Fibroblast of lung (primary cell): Measurements from ENCODE around the gene IGF1. TPM values are rescaled to one million over a fixed set of nuclear protein-coding genes. Genes with fewer than 3 reads are reported as not detected.
A peak's percentile ranks its signal among the peaks of the same experiment; 100 is the strongest.

Experiments
- DNase-seq, 2 donors: peaks; one replicate each; pipeline versions ENCODE4 v3.0.0 to v3.0.0-alpha.2; 2010; ENCODE audit warnings: low read depth in 2 of 2
- H2AFZ ChIP-seq: 2 replicates; pipeline ENCODE4 v1.5.1; 2012; ENCODE audit warnings: low read length, control low read depth, inconsistent platforms
- H3K27ac ChIP-seq: 2 replicates; pipeline ENCODE4 v1.5.1; 2011; ENCODE audit warnings: low read length, control low read depth; ENCODE audit not compliant: insufficient read depth
- H3K27me3 ChIP-seq: 2 replicates; pipeline ENCODE4 v1.5.1; 2011; ENCODE audit warnings: mild to moderate bottlenecking, low read length; ENCODE audit not compliant: control insufficient read depth, insufficient read depth
- H3K36me3 ChIP-seq: 2 replicates; pipeline ENCODE4 v1.5.1; 2011; ENCODE audit warnings: low read length; ENCODE audit not compliant: control insufficient read depth, insufficient read depth
- H3K4me1 ChIP-seq: 2 replicates; pipeline ENCODE4 v1.5.1; 2011; ENCODE audit warnings: low read length; ENCODE audit not compliant: control insufficient read depth, insufficient read depth; ENCODE audit errors: extremely low read depth
- H3K4me2 ChIP-seq: 2 replicates; pipeline ENCODE4 v1.5.1; 2011; ENCODE audit warnings: low read length, control low read depth; ENCODE audit not compliant: insufficient read depth; ENCODE audit errors: extremely low read depth
- H3K4me3 ChIP-seq, 4 experiments: fragments of 200-600 bp in 1 of 4; sonication (generic) in 1 of 4; replicated peaks in 1 of 4; 2 replicates each; pipeline ENCODE4 v1.5.1; 2011 to 2016; ENCODE audit warnings: low read length in 4 of 4, low read depth in 3 of 4, mild to moderate bottlenecking in 3 of 4, control low read depth in 2 of 4, inconsistent platforms in 1 of 4, mixed read lengths in 1 of 4; ENCODE audit not compliant: insufficient read depth in 1 of 4; ENCODE audit errors: control extremely low read depth in 1 of 4
- H3K79me2 ChIP-seq: 2 replicates; pipeline ENCODE4 v1.5.1; 2012; ENCODE audit warnings: mild to moderate bottlenecking, low read length, inconsistent platforms; ENCODE audit not compliant: control insufficient read depth, insufficient read depth
- H3K9ac ChIP-seq: 2 replicates; pipeline ENCODE4 v1.5.1; 2011; ENCODE audit warnings: mild to moderate bottlenecking, low read length, control low read depth; ENCODE audit not compliant: insufficient read depth
- H3K9me3 ChIP-seq: 2 replicates; pipeline ENCODE4 v1.5.1; 2012; ENCODE audit warnings: low read depth, low read length; ENCODE audit not compliant: control insufficient read depth, insufficient read depth
- H4K20me1 ChIP-seq: 2 replicates; pipeline ENCODE4 v1.5.1; 2011; ENCODE audit warnings: low read length; ENCODE audit not compliant: control insufficient read depth, insufficient read depth; ENCODE audit errors: extremely low read depth
- CTCF ChIP-seq, 2 donors: IDR thresholded peaks in 1 of 2; conservative IDR thresholded peaks in 1 of 2; 1 replicate in 1 of 2; 2 replicates in 1 of 2; pipeline ENCODE4 v1.5.1; 2011 to 2012; ENCODE audit warnings: low read length in 2 of 2, control low read depth in 1 of 2, inconsistent platforms in 1 of 2, low read depth in 1 of 2, mild to moderate bottlenecking in 1 of 2
- EZH2 ChIP-seq: IDR thresholded peaks from 2 replicates; pipeline ENCODE4 v1.5.1; 2012; ENCODE audit warnings: low read length, control low read depth, mild to moderate bottlenecking; ENCODE audit errors: missing control alignments
- polyA plus RNA-seq, 2 donors: library from polyadenylated mRNA; depleted of rRNA in 1 of 2; stranded (reverse) in 1 of 2; unstranded in 1 of 2; fragments of >200 nt; gene quantifications; 2 replicates each; pipeline ENCODE4 v1.2.1, GENCODE V29; 2011 to 2012; ENCODE audit warnings: missing spikeins in 1 of 2
- total RNA-seq: library from RNA; depleted of rRNA; stranded (reverse); fragments of >200 nt; gene quantifications from 2 replicates; pipeline ENCODE4 v1.2.1, GENCODE V29; 2014

IGF1 gene
- total and polyA plus RNA-seq, 2 donors (not counting 1 experiment from before 2014, with no cell fraction given) = 0.05 to 0.83 TPM

GRCh38 chr12:102408487-102409297, 71.7 kb downstream of the IGF1 start:
- Histone ChIP-seq H3K4me1 (no peaks in the 10 kb centered on the region), H3K4me2 (no peak overlapping the region), H3K4me3 (no peak overlapping the region), H3K9me3 (no peaks in the 10 kb centered on the region), H3K27me3 (no peaks in the 10 kb centered on the region), H3K27ac (no peak overlapping the region), H3K79me2 (no peaks in the 10 kb centered on the region), H2AFZ (no peak overlapping the region), H4K20me1 (no peaks in the 10 kb centered on the region), H3K9ac (no peak overlapping the region), H3K36me3 (no peaks in the 10 kb centered on the region)
- DNase-seq = no peak
- no peak for TF ChIP-seq EZH2
- no peak for TF ChIP-seq CTCF (conservative IDR thresholded peaks at IDR 0.05 in 1 of 2, IDR thresholded peaks at IDR 0.05 in 1 of 2; ENCODE audit: low read depth in 1 of 2, low read length in 2 of 2)

GRCh38 chr12:102407776-102408486, 72.4 kb downstream of the IGF1 start:
- TF ChIP-seq CTCF (conservative IDR thresholded peaks at IDR 0.05 in 1 of 2, IDR thresholded peaks at IDR 0.05 in 1 of 2; ENCODE audit: low read depth in 1 of 2, low read length in 2 of 2) (no peak), EZH2 (no peak)
- no peak overlapping the region for H3K9ac ChIP-seq

GRCh38 chr12:102406033-102406584, 74.3 kb downstream of the IGF1 start:
- TF ChIP-seq EZH2 (no peak), CTCF (conservative IDR thresholded peaks at IDR 0.05 in 1 of 2, IDR thresholded peaks at IDR 0.05 in 1 of 2; ENCODE audit: low read depth in 1 of 2, low read length in 2 of 2) (no peak)
- DNase-seq = peak; percentile 23 to 42
- H3K27me3 ChIP-seq = no peaks in the 10 kb centered on the region
- no peaks in the 10 kb centered on the region for H3K9me3 ChIP-seq
- no peak overlapping the region for H3K27ac ChIP-seq
- no peaks in the 10 kb centered on the region for H4K20me1 ChIP-seq
- no peak overlapping the region for H2AFZ ChIP-seq
- no peak overlapping the region for H3K9ac ChIP-seq
- H3K4me3 ChIP-seq = no peak overlapping the region
- H3K79me2 ChIP-seq = no peaks in the 10 kb centered on the region
- no peaks in the 10 kb centered on the region for H3K4me1 ChIP-seq
- no peak overlapping the region for H3K4me2 ChIP-seq
- no peaks in the 10 kb centered on the region for H3K36me3 ChIP-seq

More at GRCh38 chr12:102407776-102408486, 72.4 kb downstream of the IGF1 start:
- no peak overlapping the region for H3K4me2 ChIP-seq
- DNase-seq = peak in 1 of 2 donors; percentile 68
- H3K79me2 ChIP-seq = no peaks in the 10 kb centered on the region
- no peaks in the 10 kb centered on the region for H4K20me1 ChIP-seq
- no peaks in the 10 kb centered on the region for H3K27me3 ChIP-seq
- H3K36me3 ChIP-seq = no peaks in the 10 kb centered on the region
- H3K27ac ChIP-seq = no peak overlapping the region
- H3K9me3 ChIP-seq = no peaks in the 10 kb centered on the region
- H2AFZ ChIP-seq = no peak overlapping the region
- H3K4me3 ChIP-seq = no peak overlapping the region
- no peaks in the 10 kb centered on the region for H3K4me1 ChIP-seq
